Measurements from ENCODE around the gene FAM13A.
"Not testable (repeated sequence)": the region's sequence is repeated elsewhere in the genome, so short reads cannot be mapped to it uniquely, and the experiment has no call there.

The FAM13A gene

GRCh38 chr4:88955580-88956380 lies 101.2 kb downstream of the FAM13A start:
- DNase-seq, result no peak

DNA sequence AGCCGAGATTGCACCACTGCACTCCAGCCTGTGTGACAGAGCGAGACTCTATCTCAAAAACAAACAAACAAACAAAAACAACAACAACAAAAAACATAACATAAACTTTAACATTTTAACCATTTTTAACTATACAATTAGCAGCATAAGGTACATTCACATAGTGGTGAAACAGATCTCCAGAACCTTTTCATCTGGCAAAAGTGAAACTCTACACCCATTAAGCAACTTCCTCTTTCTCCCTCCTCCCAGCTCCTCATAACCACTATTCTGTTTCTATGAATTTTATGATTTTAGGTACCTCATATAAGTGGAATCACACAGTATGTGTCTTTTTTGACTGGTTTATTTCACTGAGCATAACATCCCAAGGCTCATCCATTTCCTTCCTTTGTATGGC lies 103.6 kb downstream of the FAM13A start:
- no peak for DNase-seq

GRCh38 chr4:88952081-88952480 lies 104.9 kb downstream of the FAM13A start:
- no peak for DNase-seq

GRCh38 chr4:88949605-88950004 lies 107.4 kb downstream of the FAM13A start:
- DNase-seq, result no peak

DNA sequence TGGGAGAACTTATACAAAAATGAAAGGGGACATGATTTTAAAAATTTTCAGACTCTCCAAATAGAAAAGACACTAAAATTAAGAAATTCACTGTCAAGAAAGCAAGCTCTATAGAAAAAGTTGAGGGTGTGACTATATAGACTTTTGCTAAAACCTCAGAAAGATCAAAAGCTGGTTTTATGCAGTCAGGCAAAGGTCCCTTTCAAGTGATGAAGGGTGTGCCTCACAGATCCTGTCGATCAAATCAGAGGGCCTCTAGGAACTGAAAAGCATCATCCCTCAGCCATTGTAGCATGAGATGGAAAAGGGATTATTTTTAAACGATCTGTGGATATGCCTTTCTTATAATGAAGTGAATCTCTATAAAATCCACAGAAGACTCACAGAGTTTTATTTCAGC lies 116.5 kb downstream of the FAM13A start:
- DNase-seq, result no peak

DNA sequence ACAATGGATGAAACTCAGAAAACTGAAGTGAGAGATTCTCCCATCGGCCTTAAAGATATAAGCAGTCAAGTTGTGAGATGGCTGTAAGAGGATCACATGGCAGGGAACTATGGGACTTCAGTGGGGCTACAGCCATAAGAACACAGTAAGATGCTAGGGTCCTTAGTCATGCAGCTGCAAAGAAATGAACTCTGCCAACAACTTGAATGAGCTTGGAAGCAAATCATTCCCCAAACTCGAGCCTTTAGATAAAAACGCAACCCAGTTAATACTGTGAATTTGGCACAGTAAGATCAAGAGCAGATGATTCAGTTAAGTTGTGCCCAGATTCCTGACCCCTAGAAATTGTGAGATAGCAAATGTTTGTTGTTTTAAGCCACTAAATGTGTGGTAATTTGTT lies 117.3 kb downstream of the FAM13A start:
- no peak for DNase-seq

DNA sequence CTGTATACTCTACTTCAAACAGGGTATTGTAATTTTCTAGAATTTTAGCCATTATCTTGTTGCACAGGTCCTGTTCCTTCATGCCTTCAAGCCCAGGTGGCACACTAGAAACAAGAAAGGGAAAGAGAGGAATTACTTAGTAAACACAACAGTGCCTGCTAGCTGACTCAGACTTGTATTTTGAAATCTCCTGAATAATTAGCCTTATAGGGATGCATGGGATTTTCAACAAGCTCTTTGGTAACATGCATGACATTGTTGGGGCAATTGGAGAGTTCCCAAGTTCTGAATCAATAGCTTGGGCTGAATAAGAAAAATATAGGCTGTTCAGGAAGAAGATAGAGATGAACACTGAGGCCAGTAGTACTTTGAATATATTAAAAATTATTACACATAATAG lies 118.8 kb downstream of the FAM13A start:
- DNase-seq, result no peak

- no peak for DNase-seq
Measured at GRCh38 chr4:88937081-88937480, 119.9 kb downstream of the FAM13A start.

- DNase-seq, result no peak
Measured at GRCh38 chr4:88933414-88934160, 123.4 kb downstream of the FAM13A start.

DNA sequence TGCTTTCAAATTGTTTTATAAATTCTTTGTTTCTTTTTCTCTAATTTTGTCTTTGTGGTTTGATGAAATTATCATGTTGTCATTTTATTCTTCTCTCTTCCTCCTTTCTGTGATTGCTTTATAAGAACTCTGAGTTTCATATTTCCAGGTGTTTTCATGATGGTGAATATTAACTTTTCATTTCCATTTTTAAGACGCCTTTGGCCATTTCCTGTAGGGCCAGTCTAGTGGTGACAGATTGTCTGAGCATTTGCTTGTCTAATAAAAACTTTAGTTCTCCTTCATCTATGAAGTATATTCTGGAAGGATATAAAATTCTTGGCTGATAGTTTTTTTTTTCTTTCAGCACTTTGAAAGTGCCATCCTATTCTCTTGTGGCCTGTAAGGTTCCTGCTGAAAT lies 128.1 kb downstream of the FAM13A start:
- DNase-seq, result no peak

DNA sequence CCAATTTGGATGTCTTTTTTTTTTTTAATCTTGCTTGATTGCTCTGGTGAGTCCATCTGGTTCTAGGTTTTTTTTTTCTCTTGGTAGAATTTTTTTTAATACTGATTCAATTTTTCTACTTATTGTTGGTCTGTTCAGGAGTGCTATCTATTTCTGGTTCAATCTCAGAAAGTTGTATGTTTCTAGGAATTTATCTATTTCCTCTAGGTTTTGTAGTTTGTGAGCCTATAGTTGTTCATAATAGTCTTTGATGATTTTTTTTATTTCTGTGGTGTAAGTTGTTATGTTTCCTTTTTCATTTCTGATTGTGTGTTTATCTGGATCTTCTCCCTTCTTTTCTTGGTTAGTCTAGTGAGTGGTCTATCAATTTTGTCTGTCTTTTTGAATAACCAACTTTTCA lies 129.6 kb downstream of the FAM13A start:
- no peak for DNase-seq

GRCh38 chr4:88919056-88919455 lies 137.9 kb downstream of the FAM13A start:
- no peak for DNase-seq

GRCh38 chr4:88913181-88913580 lies 143.8 kb downstream of the FAM13A start:
- not testable (repeated sequence) for DNase-seq

DNA sequence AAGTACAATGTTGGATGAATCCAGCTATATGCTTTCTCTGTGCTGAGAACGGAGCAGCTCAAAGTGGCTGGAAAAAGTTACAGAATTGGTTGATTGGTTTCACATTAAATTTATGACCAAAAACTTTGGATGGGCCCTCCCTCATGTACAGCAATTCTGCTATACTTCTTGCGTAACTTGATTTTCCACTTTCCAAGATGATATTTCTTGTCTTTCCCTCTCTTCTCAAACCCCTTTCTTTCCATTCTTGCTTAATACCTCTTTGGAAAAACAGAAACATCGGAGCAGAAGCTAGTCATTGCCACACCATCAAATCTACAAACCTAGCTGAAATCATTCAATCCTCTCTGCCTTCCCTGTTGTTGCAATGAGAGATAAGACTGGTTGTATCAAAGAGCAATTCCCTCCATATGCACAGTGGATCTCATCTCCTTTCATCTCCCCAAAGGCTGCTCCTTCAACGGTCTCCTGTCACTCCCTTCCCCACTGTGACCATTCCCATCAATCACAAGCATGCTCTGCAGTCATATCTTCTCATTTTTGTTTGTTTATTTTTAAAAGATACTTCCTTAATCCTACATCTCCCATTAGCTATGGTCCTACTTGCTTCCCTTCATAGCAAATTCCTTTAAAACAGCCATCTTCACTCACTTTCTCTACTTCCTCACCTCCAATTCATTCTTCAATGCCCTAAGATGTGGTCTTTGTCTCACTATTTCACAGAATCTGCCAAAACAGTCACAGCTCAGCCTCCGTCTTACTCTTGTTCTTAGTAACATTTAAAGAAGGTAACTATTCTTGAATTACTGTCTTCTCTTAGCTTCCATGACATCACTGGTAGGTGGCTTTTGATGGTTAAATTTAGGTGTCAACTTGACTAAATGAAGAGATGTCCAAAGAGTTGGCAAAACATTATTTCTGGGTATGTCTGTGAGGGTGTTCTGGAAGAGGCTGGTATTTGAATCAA lies 145.5 kb downstream of the FAM13A start:
- no peak for DNase-seq

DNA sequence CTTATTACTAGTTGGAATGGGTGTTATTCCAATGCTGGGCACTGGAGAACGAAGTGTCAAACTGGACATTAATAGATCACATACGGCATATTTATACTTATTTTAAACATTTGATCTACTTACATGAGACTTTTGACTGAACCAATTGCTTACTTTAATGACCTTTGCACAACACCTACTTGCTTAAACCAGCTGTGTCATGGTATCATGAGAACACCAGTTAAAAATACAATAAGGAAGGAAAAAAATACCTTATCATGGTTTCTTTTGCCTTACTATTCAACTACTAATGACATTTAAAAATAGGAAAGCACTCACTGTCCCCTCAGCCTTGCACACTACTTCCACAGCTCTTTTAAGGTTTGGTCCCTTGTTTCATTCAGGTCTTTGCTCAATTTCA lies 146.9 kb downstream of the FAM13A start:
- no peak for DNase-seq

- no peak for DNase-seq
Measured at GRCh38 chr4:88908521-88908920, 148.5 kb downstream of the FAM13A start.

DNA sequence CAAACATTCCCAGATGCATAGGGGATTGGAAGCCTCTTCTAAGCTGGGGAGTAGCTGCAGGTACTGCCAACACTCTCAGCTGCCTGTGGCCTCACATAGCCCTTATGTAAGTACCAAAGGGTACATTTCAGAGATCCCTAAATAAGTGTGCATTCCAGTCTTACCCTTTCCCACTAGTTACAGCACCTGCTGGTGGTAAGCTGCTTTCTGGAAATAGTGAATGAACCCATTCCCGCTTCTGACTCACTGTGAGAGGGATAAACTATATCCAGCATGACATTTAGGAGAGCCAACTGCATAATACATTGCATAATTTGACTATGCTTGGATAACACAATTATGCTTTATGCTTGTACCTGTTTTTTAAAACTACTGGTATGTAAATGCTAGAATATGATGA lies 149.0 kb downstream of the FAM13A start:
- no peak for DNase-seq

DNA sequence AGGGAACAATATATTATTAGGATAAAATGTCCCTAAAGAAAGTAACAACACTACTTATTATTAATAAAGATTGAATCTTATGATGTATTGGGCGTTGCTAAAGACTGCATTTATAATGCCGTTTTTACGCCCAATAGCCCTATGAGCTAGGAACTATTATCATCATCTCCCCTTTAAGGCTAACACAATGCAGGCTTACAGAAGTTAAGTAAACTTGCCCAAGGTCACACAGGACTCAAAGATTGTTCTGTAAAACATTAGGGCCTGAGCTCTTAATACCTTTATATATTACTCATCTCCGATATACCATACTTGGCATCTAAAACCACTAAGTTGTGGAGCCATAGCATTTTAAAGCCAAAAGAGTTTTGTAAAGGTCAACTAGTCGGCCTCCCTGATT lies 149.5 kb downstream of the FAM13A start:
- DNase-seq, result no peak

DNA sequence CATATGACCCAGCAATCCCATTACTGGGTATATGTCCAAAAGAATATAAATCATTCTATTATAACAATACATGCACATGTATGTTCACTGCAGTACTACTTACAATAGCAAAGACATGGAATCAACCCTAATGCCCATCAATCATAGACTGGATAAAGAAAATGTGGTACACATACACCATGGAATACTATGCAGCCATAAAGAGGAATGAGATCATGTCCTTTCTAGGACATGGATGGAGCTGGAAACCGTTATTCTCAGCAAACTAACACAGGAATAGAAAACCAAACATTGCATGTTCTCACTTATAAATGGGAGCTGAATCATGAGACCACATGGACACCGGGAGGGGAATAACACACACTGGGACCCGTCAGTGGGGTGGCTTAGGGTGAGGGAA lies 152.7 kb downstream of the FAM13A start:
- DNase-seq, result not testable (repeated sequence)

DNA sequence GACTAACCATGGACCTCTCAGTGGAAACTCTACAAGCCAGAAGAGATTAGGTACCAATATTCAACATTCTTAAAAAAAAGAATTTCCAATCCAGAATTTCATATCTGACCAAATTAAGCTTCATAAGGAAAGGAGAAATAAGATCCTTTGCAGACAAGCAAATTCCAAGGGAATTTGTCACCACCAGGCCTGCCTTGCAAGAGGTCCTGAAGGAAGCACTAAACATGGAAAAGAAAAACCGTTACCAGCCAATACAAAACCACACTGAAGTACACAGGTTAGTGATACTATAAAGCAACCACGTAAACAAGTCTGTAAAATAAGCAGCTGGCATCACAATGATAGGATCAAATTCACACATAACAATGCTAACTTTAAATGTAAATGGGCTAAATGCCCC lies 156.6 kb downstream of the FAM13A start:
- no peak for DNase-seq

DNA sequence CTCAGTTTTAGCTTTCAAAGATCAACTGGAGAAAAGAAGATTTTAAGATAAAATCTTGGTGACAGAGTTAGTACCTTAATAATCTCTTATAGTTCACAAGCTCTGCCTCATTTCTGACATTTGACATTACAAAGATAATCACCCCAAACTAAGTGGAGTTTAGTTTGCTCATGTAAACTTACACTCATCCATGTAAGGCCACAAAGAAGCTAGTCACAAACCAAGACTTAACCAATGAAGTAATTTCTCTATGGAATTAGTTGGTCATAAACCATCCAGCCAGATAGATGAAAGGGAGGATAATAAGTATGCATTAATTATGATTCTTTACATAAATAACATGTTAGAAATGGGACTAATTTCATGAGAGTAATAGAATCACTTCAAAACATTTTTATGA lies 159.2 kb downstream of the FAM13A start:
- DNase-seq, result no peak

DNA sequence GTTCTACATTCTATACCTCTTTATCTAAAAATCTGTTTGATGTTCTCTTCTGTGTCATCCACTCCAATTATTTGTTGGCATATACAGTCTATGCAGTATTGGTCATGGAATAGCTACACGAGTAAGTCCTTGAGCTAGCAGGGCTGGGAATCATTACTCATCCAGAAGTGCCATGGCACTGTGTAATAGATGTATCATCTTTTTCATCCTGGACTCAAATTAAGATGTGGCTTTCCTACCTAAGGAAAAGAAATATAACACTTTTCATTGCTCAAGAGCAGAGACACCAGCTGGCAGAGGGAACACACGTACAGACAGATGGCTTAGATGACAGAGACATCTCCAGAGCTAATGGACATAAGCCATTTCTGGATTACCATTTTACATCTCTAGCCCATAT lies 159.8 kb downstream of the FAM13A start:
- DNase-seq, result no peak

GRCh38 chr4:88893961-88894360 lies 163.0 kb downstream of the FAM13A start:
- DNase-seq, result no peak
